Right atrium auricular region (tissue), 2 donors: Measurements from ENCODE around the gene MPIG6B. TPM values are rescaled to one million over a fixed set of nuclear protein-coding genes. Genes with fewer than 3 reads are reported as not detected.

ENCODE experiments used
- DNase-seq: peaks from one replicate; pipeline ENCODE4 v3.0.0-alpha.2; 2019; ENCODE audit warnings: low spot score
- H3K27ac ChIP-seq, 2 donors: fragments of 200-600 bp; sonication (generic); 1 replicate in 1 of 2; 2 replicates in 1 of 2; pipeline ENCODE4 v1.5.1; 2016 to 2019
- H3K27me3 ChIP-seq, 2 donors: fragments of 200-600 bp; sonication (generic); one replicate each; pipeline versions ENCODE4 v1.5.1 to v1.6.0; 2017 to 2019
- H3K36me3 ChIP-seq: fragments of 200-600 bp; sonication (generic); one replicate; pipeline ENCODE4 v1.5.1; 2016
- H3K4me1 ChIP-seq, 2 donors: fragments of 200-600 bp; sonication (generic); one replicate each; pipeline versions ENCODE4 v1.5.1 to v1.6.0; 2017 to 2019
- H3K4me3 ChIP-seq, 2 donors: fragments of 200-600 bp; sonication (generic); 1 replicate in 1 of 2; 2 replicates in 1 of 2; pipeline ENCODE4 v1.5.1; 2017 to 2019; ENCODE audit warnings: mild to moderate bottlenecking in 1 of 2, moderate library complexity in 1 of 2
- H3K9me3 ChIP-seq, 2 donors: fragments of 200-600 bp; sonication (generic); one replicate each; pipeline ENCODE4 v1.5.1; 2019
- CTCF ChIP-seq, 2 donors: fragments of 200-600 bp; sonication (generic); IDR thresholded peaks; one replicate each; pipeline ENCODE4 v1.5.1; 2019; ENCODE audit warnings: antibody characterized with exemption in 2 of 2
- total RNA-seq, 2 donors: library from RNA; depleted of rRNA; stranded (reverse); fragments of >200 nt; gene quantifications; one replicate each; pipeline ENCODE4 v1.1.0, GENCODE V29; 2016

MPIG6B gene
- total RNA-seq, 2 donors from 2014 or later: 0.55 TPM; not detected in 1

DNA sequence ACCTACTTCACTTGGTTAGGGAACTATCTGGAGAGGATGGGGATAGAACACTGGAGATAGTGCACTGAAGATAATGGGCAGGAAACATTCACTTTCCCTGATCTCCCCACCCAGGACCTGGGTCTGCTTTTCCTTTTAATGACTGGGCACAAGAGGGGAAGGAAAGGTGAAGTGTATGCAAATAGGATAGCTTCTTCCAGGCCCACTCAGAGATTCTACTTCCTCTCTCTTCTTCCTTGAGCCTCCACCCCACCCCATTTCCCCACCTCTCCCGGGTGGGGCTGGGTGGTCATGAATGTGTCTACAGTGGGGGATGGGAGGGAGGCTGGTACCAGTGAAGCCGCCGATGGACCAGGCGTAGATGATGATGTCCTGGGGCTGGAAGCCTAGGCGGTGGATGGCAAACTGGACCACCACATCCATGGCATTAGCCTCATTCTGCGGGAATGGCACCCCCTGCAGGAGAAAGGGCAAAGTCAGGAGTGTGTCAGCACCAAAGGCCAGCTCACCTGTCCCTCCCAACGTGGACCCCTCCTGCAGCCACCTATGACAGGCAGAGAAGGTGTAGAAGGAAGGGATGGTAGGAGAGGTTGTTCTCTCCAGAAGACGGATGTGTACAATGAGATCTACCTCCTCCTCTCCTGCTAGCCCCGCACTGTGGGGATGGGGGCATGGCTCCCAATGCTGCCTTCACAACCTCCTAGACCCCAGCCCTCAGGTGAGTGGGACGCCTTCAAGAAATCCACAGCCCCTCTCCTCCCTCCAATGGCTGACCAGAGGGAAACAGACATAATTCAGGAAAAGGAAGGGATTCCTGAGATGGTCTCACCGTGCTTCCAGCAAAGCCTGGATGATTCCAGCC is 33.7 kb upstream of the MPIG6B start:
- H3K4me1 ChIP-seq: no peaks in the 10 kb centered on the region
- peaks cover 76% of the 10 kb centered on the region for H3K36me3 ChIP-seq
- TF ChIP-seq CTCF (IDR thresholded peaks at IDR 0.05): peak in 1 of 2 donors; percentile 24
- H3K27me3 ChIP-seq: no peaks in the 10 kb centered on the region
- no peaks in the 10 kb centered on the region for H3K9me3 ChIP-seq
- no peak overlapping the region for H3K4me3 ChIP-seq
- H3K27ac ChIP-seq: no peak overlapping the region
- no peak for DNase-seq

DNA sequence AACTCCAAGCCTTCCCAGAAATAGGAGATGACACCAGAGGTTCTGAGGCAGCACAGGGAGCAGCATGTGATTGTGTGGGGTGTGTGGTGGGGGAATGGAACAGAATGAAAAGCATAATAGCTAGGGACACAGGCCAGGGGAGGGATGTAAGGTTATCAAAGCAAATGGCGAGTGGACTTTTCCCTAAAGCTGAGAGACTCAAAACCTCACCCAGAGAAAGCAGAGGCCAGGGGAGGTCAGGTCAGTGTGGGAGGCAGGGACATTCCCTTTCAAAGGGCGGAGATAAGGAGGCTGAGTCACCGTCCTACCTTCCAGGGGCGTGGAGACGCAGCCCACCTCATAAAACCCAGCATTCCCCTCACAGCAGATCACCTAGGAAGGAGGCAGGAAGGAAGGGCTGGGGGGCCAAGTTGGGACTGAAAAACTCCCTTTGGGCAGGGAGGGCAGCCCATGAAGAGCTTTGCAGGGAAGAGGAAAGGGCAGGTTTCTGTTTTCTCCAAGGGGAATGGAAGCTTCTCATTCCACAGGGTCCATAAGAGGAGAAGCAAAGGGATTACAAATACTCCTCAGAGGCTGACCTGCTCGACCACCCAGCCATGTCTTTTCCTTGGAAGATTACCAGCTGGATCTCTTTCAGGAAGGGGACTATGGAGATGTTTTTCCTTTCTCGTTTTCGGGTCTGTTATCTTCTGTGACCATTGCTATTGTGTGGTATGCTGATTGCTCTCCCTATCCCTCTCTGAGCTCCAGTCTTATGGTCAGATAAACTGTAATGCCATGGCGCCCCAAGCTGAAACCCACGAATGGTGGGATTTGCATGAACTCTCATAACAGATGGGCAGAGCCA is 32.7 kb upstream of the MPIG6B start:
- Histone ChIP-seq H3K27ac (no peak overlapping the region), H3K36me3 (peaks cover 86% of the 10 kb centered on the region), H3K27me3 (no peaks in the 10 kb centered on the region), H3K9me3 (no peaks in the 10 kb centered on the region), H3K4me1 (no peaks in the 10 kb centered on the region), H3K4me3 (no peak overlapping the region)
- no peak for DNase-seq
- TF ChIP-seq CTCF (IDR thresholded peaks at IDR 0.05): no peak

DNA sequence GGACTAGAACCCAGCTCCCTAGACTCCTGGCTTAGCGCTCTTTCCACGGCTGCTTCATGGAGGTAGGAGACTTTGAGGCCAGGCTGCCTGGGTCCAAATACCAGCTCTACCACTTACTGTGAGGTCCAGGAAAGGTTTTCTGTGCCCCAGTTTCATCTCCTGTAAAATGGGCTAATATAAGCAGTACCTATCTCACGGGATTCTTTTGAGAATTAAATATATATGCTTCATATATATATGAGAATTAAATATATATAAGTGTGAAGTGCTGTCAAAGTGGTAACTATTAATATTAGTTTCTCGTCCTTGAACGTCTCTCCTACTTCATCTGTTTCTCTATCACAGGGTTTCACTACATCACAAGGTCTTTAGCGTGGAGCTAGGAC is 32.1 kb upstream of the MPIG6B start:
- H3K27ac ChIP-seq: no peak overlapping the region
- DNase-seq: no peak
- H3K4me1 ChIP-seq: no peaks in the 10 kb centered on the region
- no peaks in the 10 kb centered on the region for H3K9me3 ChIP-seq
- no peak overlapping the region for H3K4me3 ChIP-seq
- H3K27me3 ChIP-seq: no peaks in the 10 kb centered on the region
- TF ChIP-seq CTCF (IDR thresholded peaks at IDR 0.05): no peak
- H3K36me3 ChIP-seq: peaks cover 91% of the 10 kb centered on the region

GRCh38 chr6:31691564-31692108 is 31.5 kb upstream of the MPIG6B start:
- no peak overlapping the region for H3K4me3 ChIP-seq
- no peak for TF ChIP-seq CTCF (IDR thresholded peaks at IDR 0.05)
- no peak overlapping the region for H3K27ac ChIP-seq
- no peak for DNase-seq
- no peaks in the 10 kb centered on the region for H3K27me3 ChIP-seq
- peaks cover 91% of the 10 kb centered on the region for H3K36me3 ChIP-seq
- no peaks in the 10 kb centered on the region for H3K4me1 ChIP-seq
- H3K9me3 ChIP-seq: no peaks in the 10 kb centered on the region

DNA sequence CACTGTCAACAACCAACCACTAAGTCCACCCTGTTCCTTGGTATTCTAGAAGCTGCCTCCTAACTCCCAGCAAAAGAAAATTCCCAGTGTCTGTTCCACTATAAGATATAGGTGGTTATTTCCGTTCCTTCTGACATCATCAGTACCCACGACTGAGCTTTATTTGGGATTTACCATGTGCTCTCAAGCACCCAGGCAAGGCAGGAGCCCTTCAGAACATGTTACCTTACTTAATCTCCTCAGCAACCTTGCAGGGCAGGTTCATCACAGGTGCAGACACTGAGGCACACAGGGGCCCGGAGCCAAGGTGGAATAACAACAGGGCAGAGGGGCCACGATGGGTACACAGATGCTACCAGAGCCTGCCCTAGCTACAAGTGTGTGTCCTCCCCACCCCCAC is 30.8 kb upstream of the MPIG6B start:
- H3K4me3 ChIP-seq: no peak overlapping the region
- H3K27ac ChIP-seq: no peak overlapping the region
- no peak for TF ChIP-seq CTCF (IDR thresholded peaks at IDR 0.05)
- no peaks in the 10 kb centered on the region for H3K4me1 ChIP-seq
- H3K36me3 ChIP-seq: peaks cover 93% of the 10 kb centered on the region
- no peaks in the 10 kb centered on the region for H3K27me3 ChIP-seq
- H3K9me3 ChIP-seq: no peaks in the 10 kb centered on the region
- no peak for DNase-seq
